GM15510 (cell line): ENCODE results near the gene CAMK4.

Source experiments
- POLR2A ChIP-seq: IDR thresholded peaks from 3 replicates; pipeline ENCODE4 v1.6.1; 2011; ENCODE audit warnings: borderline replicate concordance; ENCODE audit not compliant: insufficient read length; ENCODE audit errors: extremely low read depth

The CAMK4 gene

GRCh38 chr5:111532886-111533582, 308.9 kb downstream of the CAMK4 start:
- TF ChIP-seq POLR2A = no peak

GRCh38 chr5:111535879-111536549, 311.8 kb downstream of the CAMK4 start:
- no peak for TF ChIP-seq POLR2A

- no peak for TF ChIP-seq POLR2A
Measured at GRCh38 chr5:111537141-111538024, 313.2 kb downstream of the CAMK4 start.
